ENCODE measurements around the gene LRMDA. TPM values are rescaled to one million over a fixed set of nuclear protein-coding genes. Genes with fewer than 3 reads are reported as not detected.

Gene LRMDA
- total RNA-seq, 1 donor from 2014 or later: 0.96 TPM

DNA sequence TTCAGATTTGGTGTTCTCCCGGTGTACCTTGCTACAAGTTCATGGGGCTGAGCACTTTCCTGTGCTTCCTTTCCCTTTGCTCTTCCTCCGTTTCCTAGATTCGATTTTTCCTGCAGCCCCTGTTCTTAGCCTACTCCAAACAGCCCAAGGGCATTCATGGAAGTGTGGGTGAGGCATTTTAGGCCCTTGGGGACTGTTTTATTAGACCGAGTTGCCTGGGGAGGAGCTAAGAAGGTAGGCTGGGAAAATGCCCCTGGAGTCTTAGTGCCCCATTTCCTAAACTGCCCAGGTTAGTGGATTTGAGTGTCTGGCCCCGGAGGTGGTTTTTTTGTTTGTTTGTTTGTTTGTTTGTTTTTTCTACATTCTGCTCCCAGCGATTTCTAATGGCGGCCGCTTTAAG lies 1.8 kb downstream of the LRMDA start:
- no peak for DNase-seq (ENCODE audit: low spot score in 2 of 2)
- no peaks in the 10 kb centered on the region for H3K36me3 ChIP-seq
- no peak overlapping the region for H3K27ac ChIP-seq
- H3K4me3 ChIP-seq: no peak overlapping the region
- no peaks in the 10 kb centered on the region for H3K9me3 ChIP-seq
- TF ChIP-seq, protein P1, sequence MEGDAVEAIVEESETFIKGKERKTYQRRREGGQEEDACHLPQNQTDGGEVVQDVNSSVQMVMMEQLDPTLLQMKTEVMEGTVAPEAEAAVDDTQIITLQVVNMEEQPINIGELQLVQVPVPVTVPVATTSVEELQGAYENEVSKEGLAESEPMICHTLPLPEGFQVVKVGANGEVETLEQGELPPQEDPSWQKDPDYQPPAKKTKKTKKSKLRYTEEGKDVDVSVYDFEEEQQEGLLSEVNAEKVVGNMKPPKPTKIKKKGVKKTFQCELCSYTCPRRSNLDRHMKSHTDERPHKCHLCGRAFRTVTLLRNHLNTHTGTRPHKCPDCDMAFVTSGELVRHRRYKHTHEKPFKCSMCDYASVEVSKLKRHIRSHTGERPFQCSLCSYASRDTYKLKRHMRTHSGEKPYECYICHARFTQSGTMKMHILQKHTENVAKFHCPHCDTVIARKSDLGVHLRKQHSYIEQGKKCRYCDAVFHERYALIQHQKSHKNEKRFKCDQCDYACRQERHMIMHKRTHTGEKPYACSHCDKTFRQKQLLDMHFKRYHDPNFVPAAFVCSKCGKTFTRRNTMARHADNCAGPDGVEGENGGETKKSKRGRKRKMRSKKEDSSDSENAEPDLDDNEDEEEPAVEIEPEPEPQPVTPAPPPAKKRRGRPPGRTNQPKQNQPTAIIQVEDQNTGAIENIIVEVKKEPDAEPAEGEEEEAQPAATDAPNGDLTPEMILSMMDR (IDR thresholded peaks at IDR 0.05): no peak
- intact Hi-C loops (cut with DNase I): loop anchor here (5.0 kb wide), 1 partner anchor 189 kb away; no protein-coding TSS in a partner anchor
- no peaks in the 10 kb centered on the region for H3K27me3 ChIP-seq
- peaks cover 0 to 12% of the 10 kb centered on the region in 2 donors for H3K4me1 ChIP-seq

DNA sequence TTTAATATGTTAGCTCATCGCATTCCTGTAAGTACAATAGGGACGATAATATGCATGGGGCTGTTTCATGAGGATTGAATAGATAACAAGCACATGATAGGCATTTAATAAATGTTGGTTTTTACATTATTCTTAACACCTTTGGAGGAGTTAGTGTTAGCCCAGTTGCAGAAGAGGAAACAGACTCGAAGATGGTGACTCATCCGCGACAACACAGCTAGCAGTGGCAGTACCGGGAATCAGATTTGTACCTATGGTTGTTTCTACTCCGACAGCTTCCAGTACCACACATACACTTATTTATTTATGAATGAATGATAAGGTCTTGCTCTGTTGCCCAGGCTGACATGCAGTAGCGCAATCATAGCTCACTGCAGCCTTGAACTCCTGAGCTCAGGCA lies 2.9 kb downstream of the LRMDA start:
- Histone ChIP-seq H3K4me3 (no peak overlapping the region), H3K9me3 (no peaks in the 10 kb centered on the region), H3K27me3 (no peaks in the 10 kb centered on the region), H3K36me3 (peaks cover 0 to 8% of the 10 kb centered on the region in 2 donors), H3K27ac (no peak overlapping the region), H3K4me1 (peaks cover 0 to 12% of the 10 kb centered on the region in 2 donors)
- intact Hi-C loops (cut with DNase I): loop anchor here (5.0 kb wide), 1 partner anchor 188 kb away; no protein-coding TSS in a partner anchor
- no peak for DNase-seq (ENCODE audit: low spot score in 2 of 2)
- TF ChIP-seq, protein P1 (IDR thresholded peaks at IDR 0.05): no peak

DNA sequence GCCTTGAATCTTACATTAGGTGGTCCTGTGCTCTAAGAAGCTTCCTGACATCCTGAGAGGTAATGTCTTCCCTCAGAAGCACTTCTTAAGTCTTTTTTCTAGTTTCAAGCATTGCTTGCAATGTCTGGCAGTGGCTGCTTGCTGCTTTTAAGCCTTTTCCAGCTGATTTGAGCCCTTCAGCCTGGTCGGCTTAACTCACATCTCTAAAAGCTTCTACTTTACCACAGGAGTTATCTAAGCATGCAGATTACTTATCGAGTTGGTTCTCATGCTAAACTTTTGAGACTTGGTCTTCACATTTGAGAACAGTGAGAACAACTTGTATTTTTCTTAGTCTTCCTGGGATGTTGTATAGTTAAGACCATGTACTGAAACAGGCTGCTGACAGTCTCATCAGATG lies 3.9 kb downstream of the LRMDA start:
- no peaks in the 10 kb centered on the region for H3K9me3 ChIP-seq
- intact Hi-C loops (cut with DNase I): no loop called here

DNA sequence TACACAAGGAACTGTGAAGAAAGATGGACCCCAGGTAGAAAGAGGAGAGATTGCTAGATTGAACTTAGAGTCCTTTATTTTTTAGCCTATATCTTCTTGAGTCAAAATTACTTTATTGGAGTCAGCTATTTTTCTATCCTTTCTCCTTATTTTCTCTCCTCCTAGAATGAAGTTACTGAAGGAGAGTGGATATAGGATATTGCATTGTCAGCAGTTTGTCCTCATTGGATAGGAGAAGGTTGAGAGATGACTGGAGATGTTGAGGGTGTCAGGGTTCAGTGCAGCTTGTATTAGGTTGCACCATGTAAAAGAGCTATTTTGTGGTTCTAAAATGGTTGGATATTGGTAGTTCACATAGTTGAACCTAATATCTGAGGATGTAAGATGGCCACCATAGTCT lies 5.5 kb downstream of the LRMDA start:
- no peak for DNase-seq (ENCODE audit: low spot score in 2 of 2)
- no peak overlapping the region for H3K4me3 ChIP-seq
- H3K27ac ChIP-seq: no peak overlapping the region
- TF ChIP-seq, protein P1 (IDR thresholded peaks at IDR 0.05): no peak
- no peaks in the 10 kb centered on the region for H3K9me3 ChIP-seq
- H3K27me3 ChIP-seq: no peaks in the 10 kb centered on the region
- intact Hi-C loops (cut with DNase I): no loop called here
- H3K4me1 ChIP-seq: peaks cover 0 to 3% of the 10 kb centered on the region in 2 donors
- peaks cover 0 to 8% of the 10 kb centered on the region in 2 donors for H3K36me3 ChIP-seq

More for the DNA sequence above, 3.9 kb downstream of the LRMDA start:
- peaks cover 0 to 12% of the 10 kb centered on the region in 2 donors for H3K4me1 ChIP-seq
- DNase-seq (ENCODE audit: low spot score in 2 of 2): no peak
- TF ChIP-seq, protein P1 (IDR thresholded peaks at IDR 0.05): no peak
- no peaks in the 10 kb centered on the region for H3K27me3 ChIP-seq
- H3K27ac ChIP-seq: no peak overlapping the region
- H3K36me3 ChIP-seq: peaks cover 0 to 8% of the 10 kb centered on the region in 2 donors
- no peak overlapping the region for H3K4me3 ChIP-seq

DNA sequence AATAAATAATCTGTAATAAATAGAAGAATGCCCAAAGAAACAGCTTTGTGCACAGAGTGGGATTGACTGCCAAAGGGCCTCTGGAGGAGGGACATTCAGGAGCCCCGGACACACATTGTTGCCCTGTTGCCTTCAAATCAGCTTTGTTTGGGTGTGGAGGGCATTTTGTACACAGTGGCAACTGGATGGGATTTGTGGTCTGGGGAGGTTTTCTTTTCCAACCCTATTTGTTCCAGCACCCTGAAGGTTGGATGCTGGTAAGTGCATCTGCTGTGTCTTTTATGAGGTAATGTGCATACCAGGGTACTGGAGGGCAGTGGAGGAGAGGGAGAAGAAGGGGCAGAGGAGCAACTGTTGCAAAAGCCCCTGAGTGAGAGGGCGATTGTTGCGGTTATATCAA lies 6.3 kb downstream of the LRMDA start:
- Histone ChIP-seq H3K4me1 (no peaks in the 10 kb centered on the region), H3K36me3 (peaks cover 0 to 8% of the 10 kb centered on the region in 2 donors), H3K9me3 (peaks cover 0 to 3% of the 10 kb centered on the region in 2 donors), H3K27me3 (no peaks in the 10 kb centered on the region), H3K27ac (no peak overlapping the region), H3K4me3 (no peak overlapping the region)
- intact Hi-C loops (cut with DNase I): no loop called here
- no peak for DNase-seq (ENCODE audit: low spot score in 2 of 2)
- TF ChIP-seq, protein P1 (IDR thresholded peaks at IDR 0.05): no peak

DNA sequence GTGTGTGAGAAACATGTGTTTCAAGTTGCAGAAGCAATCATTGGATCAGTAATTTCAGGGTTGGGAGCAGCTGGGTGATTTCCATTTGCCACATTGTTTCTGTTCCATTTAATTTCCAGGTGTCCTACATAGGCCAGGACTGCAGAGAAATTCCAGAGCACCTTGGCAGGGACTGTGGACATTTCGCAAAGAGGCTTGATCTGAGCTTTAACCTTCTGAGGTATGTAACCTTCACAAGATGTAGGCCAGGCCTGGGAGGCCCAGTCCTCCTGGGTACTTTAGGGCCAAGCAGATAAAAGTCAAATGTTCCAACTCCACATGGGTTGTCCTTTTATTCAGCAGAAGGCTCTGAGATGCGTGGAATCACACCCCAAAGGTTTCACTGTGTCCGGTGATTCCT lies 6.9 kb downstream of the LRMDA start:
- intact Hi-C loops (cut with DNase I): no loop called here
- DNase-seq (ENCODE audit: low spot score in 2 of 2): no peak
- H3K9me3 ChIP-seq: peaks cover 0 to 8% of the 10 kb centered on the region in 2 donors
- no peak overlapping the region for H3K4me3 ChIP-seq
- H3K27me3 ChIP-seq: no peaks in the 10 kb centered on the region
- H3K27ac ChIP-seq: no peak overlapping the region
- TF ChIP-seq, protein P1 (IDR thresholded peaks at IDR 0.05): no peak
- peaks cover 0 to 8% of the 10 kb centered on the region in 2 donors for H3K36me3 ChIP-seq
- no peaks in the 10 kb centered on the region for H3K4me1 ChIP-seq

Measured in ascending aorta (tissue), 2 donors.